Activated CD4-positive, CD25-positive, alpha-beta regulatory T cell treated with anti-CD3 and anti-CD28 coated beads, Interleukin-2, amount 50 U/mL, for 24 hours (primary cell): ENCODE results near the gene GPM6B.
"Not testable (repeated sequence)": the region's sequence is repeated elsewhere in the genome, so short reads cannot be mapped to it uniquely, and the experiment has no call there.

Experiments used
- ATAC-seq, 2 donors: fragments of 150-1000 bp; cut with Tn5 transposase; one replicate each; pipeline ENCODE4 v1.10.0; 2021; ENCODE audit warnings: mild to moderate bottlenecking in 1 of 2, moderate library complexity in 1 of 2

GPM6B gene

DNA sequence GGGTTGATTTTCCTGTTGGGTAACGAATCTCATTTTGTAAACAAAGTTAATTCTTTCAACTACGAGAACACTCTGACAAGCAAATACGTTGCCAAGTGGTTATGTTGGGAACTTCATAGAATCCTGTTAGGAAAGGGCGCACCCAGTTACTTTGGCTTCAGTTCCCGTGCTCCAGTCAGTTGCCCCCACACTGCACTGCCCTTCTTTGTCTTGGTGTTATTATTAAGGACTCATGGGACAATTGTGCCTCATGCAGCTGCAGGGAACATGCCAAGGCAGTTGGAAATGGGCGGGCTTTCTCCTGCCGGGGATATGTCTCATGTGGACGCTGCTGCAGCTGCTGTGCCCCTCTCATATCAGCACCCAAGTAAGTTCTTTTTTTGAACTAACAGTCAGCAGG, 53.4 kb downstream of the GPM6B start:
- ATAC-seq: no peak

DNA sequence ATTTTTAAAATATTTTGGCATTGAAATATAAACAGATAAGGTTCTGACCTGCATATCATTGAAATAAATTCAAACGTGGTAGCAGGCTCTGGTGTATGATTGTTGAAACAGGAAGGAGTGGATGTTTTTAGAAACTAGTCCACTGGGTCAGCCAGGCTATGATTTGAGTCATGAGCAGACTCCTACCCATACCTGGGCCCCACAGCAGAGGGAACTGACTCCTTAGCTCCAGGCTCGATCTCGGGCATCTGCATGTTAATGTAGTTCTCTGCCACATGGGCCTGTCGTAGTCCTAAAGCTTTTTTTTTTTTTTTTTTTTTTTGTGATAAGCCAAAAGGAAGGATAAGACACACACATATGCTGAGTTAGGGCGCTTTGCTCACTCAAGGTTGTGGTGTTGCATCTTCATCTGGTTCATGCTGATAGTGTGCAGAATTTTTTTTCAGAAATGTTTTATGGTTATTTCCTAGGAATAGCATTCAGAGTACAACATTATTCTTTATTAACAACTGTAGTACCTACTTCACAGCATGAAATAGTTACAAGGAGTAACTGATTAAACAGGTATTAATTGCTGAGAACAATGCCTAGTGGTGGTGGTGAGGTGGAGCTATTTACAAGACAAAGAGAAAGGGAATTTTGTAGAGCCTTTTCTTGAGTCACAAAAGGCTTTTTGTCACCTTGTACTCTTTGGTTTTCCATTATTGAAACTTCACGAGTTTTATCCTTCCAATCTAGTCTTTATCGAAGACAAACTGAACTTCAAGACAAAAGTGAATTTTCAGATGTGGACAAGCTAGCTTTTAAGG, 55.1 kb downstream of the GPM6B start:
- ATAC-seq: no peak

DNA sequence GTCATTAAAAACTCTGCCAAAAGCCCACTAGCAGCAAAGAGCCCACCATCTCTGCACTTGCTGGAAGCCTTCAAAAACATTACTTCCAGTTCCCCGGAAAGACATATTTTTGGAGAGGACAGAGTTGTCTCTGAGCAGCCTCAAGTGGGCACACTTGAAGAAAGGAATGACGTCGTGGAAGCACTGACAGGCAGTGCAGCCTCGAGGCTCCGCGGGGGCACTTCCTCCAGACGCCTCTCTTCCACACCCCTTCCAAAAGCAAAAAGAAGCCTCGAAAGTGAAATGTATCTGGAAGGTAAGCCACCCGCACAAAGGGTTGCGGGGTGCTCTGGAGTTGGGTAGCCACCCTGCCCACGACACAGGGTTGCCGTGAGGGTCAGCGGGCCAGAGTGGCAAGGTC, 56.5 kb downstream of the GPM6B start:
- ATAC-seq: no peak

DNA sequence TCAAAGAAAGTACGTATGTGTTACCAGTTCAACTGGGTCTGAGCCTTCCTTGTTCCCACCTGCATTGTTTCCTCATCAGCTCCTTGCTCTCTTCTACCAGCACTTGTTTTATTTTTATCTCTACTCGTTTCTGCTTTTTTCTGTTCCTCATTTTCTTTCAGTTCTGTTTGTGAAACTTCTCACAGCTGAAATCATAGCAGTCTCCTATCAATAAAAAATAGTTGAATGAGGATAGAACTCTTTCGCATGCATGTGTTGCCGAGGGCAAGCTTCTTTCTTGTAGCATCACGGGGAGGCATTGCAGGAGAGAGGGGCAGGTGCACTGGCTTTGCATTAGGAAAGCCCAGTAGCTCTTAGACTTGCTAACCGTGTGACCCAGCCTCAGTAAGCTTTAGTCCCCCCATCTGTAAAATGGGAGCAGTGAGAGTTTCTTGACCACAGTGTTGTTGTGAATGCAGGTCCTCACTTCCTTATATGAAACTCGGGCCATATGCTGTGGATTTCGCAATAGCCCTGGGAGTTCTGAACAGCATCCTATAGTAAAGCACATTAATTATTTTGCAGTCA, 57.7 kb downstream of the GPM6B start:
- ATAC-seq: no peak

DNA sequence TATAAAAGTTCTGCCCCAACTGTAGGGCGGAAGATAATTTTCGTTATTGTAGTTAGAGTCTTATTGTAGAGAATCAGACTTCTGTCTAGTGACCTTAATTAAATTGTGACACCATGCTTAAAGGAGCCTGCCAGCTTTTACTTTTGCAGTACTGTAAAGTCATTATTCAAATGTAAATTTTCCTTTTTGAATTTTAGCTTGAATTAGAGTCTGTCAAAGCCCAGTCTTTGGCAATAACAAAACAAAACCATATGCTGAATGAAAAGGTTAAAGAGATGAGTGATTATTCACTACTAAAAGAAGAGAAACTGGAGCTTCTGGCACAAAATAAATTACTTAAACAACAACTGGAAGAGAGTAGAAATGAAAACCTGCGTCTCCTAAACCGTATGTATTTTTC, 60.5 kb downstream of the GPM6B start:
- no peak for ATAC-seq

DNA sequence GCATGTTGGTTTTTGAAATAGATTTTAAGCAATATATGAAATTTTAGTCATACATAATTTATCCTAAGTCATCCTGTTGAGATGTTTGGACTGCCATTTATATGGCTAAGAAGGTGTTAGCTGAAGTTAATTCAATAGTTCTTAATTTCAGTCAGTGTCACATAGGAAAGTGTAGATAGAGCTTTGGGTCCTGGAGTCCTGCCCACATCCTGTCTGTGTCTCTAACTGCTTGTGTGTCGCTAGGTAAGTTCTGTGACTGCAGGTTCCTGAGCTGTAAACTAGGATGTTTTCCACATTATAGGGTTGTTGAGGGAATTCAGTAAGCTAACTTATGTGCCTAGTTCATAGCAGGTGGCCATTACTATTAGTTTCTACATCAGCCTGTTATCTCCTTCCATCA, 61.6 kb downstream of the GPM6B start:
- peak in 1 of 2 donors; percentile 51 for ATAC-seq

DNA sequence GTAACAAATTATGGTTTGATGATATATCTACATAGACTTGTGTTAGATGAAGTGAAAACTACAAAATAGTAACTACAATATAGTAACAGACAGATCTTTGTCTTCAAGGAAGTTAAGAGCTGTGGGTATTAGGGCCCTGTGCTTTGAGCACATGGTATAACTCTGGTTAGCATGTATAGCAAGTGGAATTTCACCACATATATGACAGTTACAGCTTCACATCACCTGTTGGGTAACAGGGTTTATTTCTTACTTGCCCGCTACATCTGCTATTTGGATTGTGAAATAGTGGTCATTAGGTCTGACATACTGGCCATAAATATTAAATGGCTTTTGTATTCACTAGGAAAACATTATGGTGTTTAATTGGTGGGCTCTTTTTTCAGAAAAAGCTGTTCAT, 62.1 kb downstream of the GPM6B start:
- no peak for ATAC-seq

DNA sequence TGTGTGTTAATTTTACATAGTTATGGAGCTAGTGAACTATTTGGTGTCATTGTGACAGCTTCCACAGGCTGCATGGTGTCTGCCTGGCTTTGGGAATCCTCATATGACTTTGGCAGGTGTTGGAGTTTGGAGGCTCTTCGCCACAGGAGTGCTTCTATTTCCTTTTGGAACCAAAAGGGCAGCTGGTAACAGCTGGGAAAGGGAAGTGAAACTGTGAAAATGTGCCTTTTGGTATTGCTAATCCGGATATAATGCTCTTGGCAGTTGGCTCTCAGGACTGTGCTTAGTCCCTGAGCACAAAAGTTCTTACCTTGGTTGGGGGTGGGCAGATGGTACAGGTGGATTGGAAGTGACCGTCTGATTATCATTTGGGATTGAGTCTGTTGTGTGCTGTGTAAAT, 64.2 kb downstream of the GPM6B start:
- no peak for ATAC-seq

DNA sequence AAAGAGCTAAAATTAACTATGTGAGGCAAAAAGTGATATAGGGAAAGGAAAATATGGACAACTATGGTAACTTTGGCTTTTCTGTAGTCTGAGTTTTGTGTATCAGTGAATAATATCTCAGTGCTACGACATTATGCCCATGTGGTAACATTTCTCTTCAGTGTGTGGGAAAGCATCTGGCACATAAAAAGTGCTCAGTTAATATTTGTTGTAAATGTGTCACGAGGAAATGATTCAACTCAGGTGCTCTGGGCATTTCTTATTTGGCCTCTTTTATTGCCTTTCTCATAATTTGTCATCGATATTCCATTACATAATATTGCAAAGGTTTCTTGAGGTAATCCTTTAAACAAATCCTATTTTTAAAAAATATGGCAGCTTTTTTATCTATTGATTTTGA, 64.8 kb downstream of the GPM6B start:
- no peak for ATAC-seq

DNA sequence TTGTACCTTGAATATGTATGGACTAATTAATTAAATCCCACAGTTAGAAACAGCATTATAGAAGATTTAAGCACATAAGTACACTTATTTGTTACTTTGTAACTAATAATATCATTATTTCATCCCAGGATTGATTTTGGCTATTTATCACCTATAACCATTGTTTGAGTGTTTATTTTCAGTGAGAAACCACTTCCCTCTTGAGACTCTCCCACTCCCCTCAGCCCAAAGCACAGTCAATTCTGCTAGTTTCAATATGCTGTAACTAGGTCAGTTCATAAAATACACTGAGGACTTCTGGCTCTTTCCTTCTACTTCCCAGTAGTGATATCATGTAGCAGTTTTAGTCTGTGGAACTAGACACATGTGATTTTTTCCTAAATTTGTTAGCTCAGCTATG, 66.1 kb downstream of the GPM6B start:
- ATAC-seq: no peak

DNA sequence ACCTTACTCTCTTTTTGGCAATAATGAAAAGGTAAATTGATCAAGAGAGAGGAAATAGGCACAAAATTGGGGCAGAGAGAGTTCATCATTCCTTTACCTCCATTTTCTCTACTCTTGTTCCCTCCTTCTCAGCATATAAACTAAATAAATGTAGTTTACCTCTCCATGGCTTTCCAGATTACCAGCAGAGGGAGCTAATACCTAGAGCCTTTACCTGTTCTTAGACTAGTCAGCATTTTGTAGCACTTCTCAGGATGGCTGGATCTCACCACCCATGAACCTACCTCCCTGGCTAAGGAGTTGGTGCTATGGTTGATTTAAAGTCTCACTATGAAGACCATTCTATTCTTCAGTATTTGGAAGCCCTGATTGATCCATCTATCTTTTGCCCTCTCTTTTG, 66.7 kb downstream of the GPM6B start:
- peak; percentile 38 to 41 for ATAC-seq

DNA sequence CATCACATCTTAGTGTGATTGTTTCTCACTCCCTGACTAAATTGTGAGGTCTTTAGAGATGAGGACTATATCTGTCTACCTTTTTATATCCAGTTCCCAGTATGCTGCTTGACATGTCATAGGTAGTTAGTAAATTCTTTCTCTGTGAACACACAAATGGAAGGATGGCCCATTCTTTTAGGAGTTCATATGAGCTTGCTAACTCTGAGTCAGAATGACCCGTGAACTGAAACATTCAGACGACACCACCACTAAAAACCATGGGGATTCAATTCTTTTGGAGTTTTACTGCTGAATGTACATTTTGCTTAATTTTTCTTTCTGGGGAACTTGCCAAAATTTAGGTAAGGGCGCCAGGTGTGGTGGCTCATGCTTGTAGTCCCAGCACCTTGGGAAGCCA, 68.4 kb downstream of the GPM6B start:
- ATAC-seq: no peak

DNA sequence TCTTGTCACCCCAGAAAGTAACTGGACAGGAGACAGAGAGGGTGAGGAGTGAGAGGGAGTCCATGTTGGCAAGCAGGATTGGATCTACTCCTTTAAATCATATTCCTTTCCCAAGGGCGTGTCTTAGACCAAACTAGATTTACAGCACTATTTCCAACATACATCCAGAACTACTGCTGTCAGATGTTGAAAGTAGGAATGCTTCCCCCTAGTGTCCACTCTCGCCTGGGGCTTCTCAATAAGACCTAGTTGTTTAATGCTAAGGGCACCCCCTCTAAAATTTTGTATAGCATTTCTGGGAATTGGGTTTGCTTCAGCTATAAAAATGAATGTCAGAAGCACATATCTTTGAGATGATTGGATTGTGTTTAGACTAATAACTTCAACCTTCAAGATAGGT, 69.1 kb downstream of the GPM6B start:
- no peak for ATAC-seq

DNA sequence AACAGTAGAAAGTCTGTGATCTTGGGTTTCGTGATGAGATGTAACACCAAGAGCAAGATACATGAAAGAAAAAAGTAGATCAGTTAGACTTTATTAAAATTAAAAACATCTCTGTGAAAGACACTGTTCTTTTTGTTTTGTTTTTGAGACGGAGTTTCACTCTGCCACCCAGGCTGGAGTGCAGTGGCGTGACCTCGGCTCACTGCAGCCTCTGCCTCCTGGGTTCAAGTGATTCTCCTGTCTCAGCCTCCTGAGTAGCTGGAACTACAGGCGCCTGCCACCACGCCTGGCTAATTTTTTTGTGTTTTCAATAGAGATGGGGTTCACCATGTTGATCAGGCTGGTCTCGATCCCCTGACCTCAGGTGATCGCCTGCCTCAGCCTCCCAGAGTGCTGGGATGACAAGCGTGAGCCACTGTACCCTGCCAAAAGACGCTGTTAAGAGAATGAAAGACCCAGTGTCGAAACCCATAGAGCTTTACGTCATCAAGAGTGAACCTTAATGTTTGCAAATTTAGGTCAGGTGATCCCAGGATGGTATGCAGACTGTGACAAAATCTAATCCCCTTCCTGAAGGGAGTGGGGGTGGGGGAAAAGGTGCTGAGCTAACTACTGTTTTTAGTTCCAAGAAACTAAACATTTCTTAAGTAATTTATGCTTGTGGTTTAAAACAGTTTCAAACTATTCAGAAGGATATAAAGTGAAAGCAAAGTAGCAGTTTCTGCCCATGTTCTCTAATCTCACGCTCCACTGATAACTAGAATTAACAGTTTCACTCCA, 74.3 kb downstream of the GPM6B start:
- ATAC-seq: peak; percentile 90 to 91

DNA sequence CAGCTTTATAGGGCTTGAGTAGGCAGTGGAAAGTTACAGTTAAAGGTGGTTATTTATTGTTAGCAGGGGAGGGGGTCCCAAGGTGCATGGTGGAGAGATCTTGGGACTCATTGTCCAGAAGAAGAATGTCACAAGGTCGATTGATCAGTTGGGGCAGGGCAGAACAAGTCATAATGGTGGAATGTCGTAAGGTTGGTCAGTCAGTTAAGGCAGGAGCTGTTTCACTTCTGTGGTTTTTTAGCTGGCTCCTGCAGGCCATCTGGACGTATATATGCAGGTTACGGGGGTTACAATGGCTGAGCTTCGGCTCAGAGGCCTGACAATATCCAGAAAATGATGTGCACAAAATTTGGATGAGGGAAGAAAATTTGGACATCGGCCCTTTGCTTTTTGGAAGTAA, 75.2 kb downstream of the GPM6B start:
- no peak for ATAC-seq

DNA sequence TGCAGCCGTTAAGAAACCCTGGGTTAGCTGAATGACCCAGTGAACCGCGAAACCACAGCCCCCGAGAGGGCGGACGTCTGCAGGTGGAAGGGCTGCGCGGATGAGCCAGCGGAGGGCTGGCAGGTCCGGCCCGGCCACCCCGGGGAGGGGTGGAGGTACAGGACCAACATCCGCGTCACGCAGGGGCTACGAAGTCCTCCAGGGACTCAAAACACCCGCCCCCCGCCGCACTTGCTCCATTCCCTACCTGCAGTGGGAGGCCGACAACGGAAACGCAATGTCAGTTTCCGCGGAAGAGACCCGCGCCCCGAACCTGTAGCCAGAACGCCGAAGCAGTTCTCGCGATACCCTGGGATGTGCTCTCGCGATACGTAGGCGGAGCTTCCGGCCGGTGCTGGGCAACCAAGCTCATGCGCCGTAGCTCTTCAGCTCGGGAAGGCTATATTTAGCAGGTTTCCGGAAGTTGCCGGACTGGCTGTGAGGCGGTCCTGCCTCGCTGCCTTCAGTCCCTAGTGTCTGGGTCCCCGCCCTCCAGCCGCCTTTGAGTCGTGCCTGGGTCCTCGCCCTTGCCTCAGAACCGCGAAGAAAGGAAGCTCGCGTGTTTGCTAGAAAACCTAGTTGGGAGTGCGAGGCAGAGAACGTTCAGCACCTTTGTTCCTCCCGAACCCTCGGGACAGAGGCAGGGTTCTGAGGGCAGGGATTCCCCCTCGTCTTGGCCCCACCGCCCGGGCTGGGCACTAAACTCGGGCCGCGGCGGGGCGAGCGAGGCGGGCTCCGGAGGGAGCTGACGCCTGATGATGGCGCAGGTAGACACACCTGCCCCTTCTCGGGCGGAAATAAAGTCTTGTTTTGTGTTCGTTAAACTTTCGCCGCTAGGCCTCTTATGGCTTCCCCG, 82.4 kb downstream of the GPM6B start, which contains the start of the genes OFD1 and TRAPPC2:
Gene OFD1, plus strand, starts transcription at position 471 of the 895 bp plus-strand sequence. Its CDS starts 324 bp downstream, at position 795.
Gene TRAPPC2, minus strand, starts transcription at position 343 of the 895 bp plus-strand sequence. CDS start 14,657 bp downstream, outside the sequence.
- peak; percentile 94 to 95 for ATAC-seq

DNA sequence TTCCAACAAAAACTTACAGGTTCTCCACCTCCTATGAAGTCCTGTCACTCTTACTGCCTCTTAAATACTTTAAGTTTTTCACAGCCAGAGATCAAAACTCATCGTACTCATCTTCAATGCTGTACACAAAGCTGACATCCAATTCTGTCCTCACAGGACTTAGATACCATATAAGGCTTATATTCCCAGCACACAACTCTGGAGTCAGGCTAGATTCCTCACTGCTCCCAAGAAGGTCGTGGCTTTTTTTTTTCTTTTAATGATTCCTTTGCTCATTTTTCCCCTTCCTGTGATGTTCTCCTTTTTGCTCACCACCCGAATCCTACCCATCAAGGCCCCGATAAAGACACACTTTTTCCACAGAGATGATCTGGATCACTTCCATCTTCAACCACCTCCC, 83.4 kb downstream of the GPM6B start:
- no peak for ATAC-seq

DNA sequence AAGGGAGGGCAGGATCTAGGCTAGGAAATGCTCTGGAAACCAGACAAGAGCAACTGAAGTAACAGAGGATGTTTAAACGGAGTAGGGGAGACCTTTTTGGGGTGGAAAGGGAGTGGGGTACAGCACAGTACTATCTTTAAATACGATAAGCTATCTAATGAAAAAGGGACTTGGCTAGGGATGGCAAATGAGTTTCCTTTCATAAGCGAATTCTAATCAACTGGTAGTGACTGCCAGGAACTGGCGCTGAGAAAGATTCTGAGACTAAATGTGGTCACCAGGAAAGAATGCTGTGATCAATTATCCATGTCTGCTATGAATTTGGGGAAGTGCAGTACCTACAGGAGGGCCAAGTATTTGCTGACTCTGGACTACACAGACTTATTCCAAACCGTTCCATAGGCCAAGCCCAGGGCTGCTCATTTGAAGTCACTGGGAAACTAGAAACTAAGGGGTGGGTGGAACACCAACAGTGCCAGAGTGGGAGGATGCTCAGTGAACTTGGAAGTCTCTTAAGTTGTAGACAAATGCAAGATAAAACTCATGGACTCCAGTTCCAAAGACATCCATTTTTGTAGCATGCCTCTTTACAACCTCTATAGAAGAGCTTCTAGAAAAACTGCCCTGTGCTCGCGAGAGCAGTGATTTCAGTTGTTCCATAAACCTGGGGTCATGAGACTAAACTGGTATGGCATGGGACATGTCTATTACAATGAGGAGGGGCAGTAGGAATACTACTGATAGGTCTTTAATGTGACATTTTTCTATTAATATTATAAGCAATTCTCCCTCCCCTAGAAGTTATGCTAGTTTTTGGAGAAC, 84.4 kb downstream of the GPM6B start:
- no peak for ATAC-seq

DNA sequence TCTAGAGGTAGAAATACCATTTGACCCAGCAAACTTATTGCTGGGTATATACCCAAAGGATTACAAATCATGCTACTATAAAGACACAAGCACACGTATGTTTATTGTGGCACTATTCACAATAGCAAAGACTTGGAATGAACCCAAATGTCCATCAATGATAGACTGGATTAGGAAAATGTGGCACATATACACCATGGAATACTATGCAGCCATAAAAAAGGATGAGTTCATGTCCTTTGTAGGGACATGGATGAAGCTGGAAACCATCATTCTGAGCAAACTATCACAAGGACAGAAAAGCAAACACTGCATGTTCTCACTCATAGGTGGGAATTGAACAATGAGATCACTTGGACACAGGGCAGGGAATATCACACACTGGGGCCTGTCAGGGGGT, 86.4 kb downstream of the GPM6B start:
- ATAC-seq: not testable (repeated sequence)

DNA sequence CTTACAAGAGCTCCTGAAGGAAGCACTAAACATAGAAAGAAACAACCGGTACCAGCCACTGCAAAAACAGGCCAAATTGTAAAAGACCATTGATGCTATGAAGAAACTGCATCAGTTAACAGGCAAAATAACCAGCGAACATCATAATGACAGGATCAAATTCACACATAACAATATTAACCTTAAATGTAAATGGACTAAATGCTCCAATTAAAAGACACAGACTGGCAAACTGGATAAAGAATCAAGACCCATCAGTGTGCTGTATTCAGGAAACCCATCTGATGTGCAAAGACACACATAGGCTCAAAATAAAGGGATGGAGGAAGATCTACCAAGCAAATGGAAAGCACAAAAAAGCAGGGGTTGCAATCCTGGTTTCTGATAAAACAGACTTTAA, 90.3 kb downstream of the GPM6B start:
- ATAC-seq: not testable (repeated sequence)

DNA sequence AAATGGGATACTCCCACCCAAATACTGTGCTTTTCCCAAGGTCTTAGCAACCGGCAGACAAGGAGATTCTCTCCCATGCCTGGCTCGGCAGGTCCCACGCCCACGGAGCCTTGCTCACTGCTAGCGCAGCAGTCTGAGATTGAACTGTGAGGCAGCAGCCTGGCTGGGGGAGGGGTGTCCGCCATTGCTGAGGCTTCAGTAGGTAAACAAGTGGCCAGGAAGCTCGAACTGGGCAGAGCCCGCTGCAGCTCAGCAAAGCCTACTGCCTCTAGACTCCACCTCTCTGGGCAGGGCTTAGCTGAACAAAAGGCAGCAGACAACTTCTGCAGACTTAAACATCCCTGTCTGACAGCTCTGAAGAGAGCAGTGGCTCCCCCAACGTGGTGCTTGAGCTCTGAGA, 92.0 kb downstream of the GPM6B start:
- ATAC-seq: not testable (repeated sequence)
